HEK293 (cell line): ENCODE data around the gene IGFBP4.
A peak's percentile ranks its signal among the peaks of the same experiment; 100 is the strongest.

Source experiments
- CTCF ChIA-PET: fragments of 350-600 bp; formaldehyde crosslinking; extraction: SDS; loops from one replicate; lab custom pipeline; 2021; ENCODE audit warnings: antibody characterized with exemption; lab: Yijun Ruan, JAX
- POLR2A ChIA-PET: fragments of 300-600 bp; formaldehyde crosslinking; extraction: SDS; loops from one replicate; lab custom pipeline; 2020; ENCODE audit warnings: antibody characterized with exemption, inconsistent platforms; lab: Yijun Ruan, JAX
- H3K27ac ChIP-seq: fragments of 200-500 bp; sonication (Bioruptor generic); 2 replicates; pipeline ENCODE4 v1.5.1; 2014; ENCODE audit warnings: low read depth, low read length, control low read depth, inconsistent platforms; ENCODE audit errors: extremely low read depth
- H3K36me3 ChIP-seq, 2 experiments: fragments of 200-500 bp in 1 of 2; sonication (Bioruptor generic) in 1 of 2; 1 replicate in 1 of 2; 2 replicates in 1 of 2; pipeline ENCODE4 v1.5.1; 2014 to 2017; ENCODE audit warnings: inconsistent platforms in 2 of 2, low read length in 2 of 2; ENCODE audit not compliant: control insufficient read depth in 2 of 2, insufficient read depth in 1 of 2
- H3K4me1 ChIP-seq: fragments of 200-500 bp; sonication (Bioruptor generic); 2 replicates; pipeline ENCODE4 v1.5.1; 2014; ENCODE audit warnings: mild to moderate bottlenecking, low read length, inconsistent platforms; ENCODE audit not compliant: control insufficient read depth, insufficient read depth
- H3K4me3 ChIP-seq: 2 replicates; pipeline ENCODE4 v1.5.1; 2011; ENCODE audit warnings: low read depth, mild to moderate bottlenecking, control low read depth, low read length, moderate library complexity
- H3K9me3 ChIP-seq: fragments of 200-500 bp; sonication (Bioruptor generic); 2 replicates; pipeline ENCODE4 v1.5.1; 2014; ENCODE audit warnings: low read depth, low read length, inconsistent platforms; ENCODE audit not compliant: control insufficient read depth, insufficient read depth
- PATZ1 ChIP-seq: fragments of 450-650 bp; formaldehyde crosslinking; IDR thresholded peaks from 2 replicates; pipeline ENCODE4 v1.5.1; 2016; ENCODE audit warnings: missing biosample characterization, missing genetic modification characterization
- TRIM28 ChIP-seq: IDR thresholded peaks from 2 replicates; pipeline ENCODE4 v1.6.1; 2011; ENCODE audit warnings: low read length, control low read depth, borderline replicate concordance
- ZNF16 ChIP-seq: fragments of 450-650 bp; formaldehyde crosslinking; IDR thresholded peaks from 2 replicates; pipeline ENCODE4 v1.5.1; 2016; ENCODE audit warnings: low read depth, missing biosample characterization, missing genetic modification characterization
- ZNF24 ChIP-seq: fragments of 450-650 bp; formaldehyde crosslinking; IDR thresholded peaks from 2 replicates; pipeline ENCODE4 v1.5.1; 2016; ENCODE audit warnings: missing biosample characterization, missing genetic modification characterization
- ZNF37A ChIP-seq: fragments of 450-650 bp; IDR thresholded peaks from 2 replicates; pipeline ENCODE4 v1.5.1; 2018; ENCODE audit warnings: missing biosample characterization, missing genetic modification characterization
- ZNF518A ChIP-seq: fragments of 450-650 bp; formaldehyde crosslinking; conservative IDR thresholded peaks from 2 replicates; pipeline ENCODE4 v1.5.1; 2016; ENCODE audit warnings: low read depth, missing biosample characterization, missing genetic modification characterization
- ZNF600 ChIP-seq: fragments of 450-650 bp; formaldehyde crosslinking; IDR thresholded peaks from 2 replicates; pipeline ENCODE4 v1.5.1; 2016; ENCODE audit warnings: missing biosample characterization, missing genetic modification characterization
- ZSCAN16 ChIP-seq: fragments of 450-650 bp; formaldehyde crosslinking; IDR thresholded peaks from 2 replicates; pipeline ENCODE4 v1.5.1; 2016; ENCODE audit warnings: missing biosample characterization, missing genetic modification characterization
- TF ChIP-seq, protein P1 (sequence below): fragments of 450-650 bp; formaldehyde crosslinking; conservative IDR thresholded peaks from 2 replicates; pipeline ENCODE4 v1.5.1; 2016; ENCODE audit warnings: low read depth, missing biosample characterization, missing genetic modification characterization

The IGFBP4 gene

DNA sequence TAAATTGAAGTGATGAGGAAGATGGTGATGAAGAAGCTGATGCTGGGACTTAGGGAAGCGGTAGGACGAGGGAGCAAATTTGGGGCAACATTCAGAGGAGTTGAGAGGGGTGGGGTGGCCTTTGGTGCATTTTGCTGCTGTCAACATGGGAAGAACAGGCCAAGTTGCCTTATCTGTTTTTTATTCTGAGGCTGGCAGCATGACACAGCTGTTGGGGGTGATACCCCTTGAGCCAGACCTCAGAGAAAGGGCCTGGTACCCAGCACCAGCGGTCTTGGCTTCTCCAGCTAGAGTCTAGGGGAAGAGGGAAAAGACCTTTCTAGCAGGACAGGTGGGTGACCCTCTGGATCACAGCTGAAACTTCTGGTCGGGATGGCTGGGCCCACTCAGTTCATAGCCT is 4.6 kb downstream of the IGFBP4 start (continued):
- no peak for TF ChIP-seq ZNF518A (tag by site-specific recombination)
- TF ChIP-seq ZNF16 (tag by site-specific recombination), result no peak
- TF ChIP-seq, all 188 proteins: peak for 0

DNA sequence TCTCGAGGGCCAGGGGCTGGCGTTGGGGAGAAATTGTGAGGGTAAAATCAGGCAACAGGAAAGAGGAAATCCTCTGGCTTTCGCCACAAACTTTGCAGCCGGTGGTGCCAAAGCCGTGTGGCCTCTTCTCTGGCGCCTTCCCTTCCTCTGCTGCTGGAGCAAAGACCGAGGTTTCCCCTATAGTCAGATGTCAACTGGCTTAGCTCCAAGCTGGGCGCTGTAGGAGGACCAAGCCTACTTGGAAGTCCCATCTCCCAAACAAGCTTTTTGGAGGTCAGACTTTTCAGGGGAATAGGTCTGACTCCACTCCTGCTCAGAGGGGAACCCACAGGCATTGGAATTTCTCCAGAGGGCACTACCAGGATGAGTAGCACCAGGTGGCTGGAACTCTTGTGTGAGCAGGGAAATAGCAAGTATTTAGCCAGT is 5.0 kb downstream of the IGFBP4 start:
- Histone ChIP-seq H3K4me1 (no peaks in the 10 kb centered on the region; the same call in 1 of the 2 replicates), H3K4me3 (no peak overlapping the region), H3K27ac (no peak overlapping the region), H3K9me3 (no peaks in the 10 kb centered on the region), H3K36me3 (no peaks in the 10 kb centered on the region)
- ChIA-PET CTCF (interaction anchor here (0.5 to 7.2 kb wide), 13 partner anchors 9 to 1524 kb away, joined by 3 to 58 read pairs (median 5); no protein-coding TSS in a partner anchor), POLR2A (no interaction called here)
- no peak for TF ChIP-seq ZNF37A (tag by site-specific recombination)
- TF ChIP-seq ZNF24 (tag by site-specific recombination), result no peak
- TF ChIP-seq ZSCAN16 (tag by site-specific recombination), result no peak
- TF ChIP-seq, protein P1, sequence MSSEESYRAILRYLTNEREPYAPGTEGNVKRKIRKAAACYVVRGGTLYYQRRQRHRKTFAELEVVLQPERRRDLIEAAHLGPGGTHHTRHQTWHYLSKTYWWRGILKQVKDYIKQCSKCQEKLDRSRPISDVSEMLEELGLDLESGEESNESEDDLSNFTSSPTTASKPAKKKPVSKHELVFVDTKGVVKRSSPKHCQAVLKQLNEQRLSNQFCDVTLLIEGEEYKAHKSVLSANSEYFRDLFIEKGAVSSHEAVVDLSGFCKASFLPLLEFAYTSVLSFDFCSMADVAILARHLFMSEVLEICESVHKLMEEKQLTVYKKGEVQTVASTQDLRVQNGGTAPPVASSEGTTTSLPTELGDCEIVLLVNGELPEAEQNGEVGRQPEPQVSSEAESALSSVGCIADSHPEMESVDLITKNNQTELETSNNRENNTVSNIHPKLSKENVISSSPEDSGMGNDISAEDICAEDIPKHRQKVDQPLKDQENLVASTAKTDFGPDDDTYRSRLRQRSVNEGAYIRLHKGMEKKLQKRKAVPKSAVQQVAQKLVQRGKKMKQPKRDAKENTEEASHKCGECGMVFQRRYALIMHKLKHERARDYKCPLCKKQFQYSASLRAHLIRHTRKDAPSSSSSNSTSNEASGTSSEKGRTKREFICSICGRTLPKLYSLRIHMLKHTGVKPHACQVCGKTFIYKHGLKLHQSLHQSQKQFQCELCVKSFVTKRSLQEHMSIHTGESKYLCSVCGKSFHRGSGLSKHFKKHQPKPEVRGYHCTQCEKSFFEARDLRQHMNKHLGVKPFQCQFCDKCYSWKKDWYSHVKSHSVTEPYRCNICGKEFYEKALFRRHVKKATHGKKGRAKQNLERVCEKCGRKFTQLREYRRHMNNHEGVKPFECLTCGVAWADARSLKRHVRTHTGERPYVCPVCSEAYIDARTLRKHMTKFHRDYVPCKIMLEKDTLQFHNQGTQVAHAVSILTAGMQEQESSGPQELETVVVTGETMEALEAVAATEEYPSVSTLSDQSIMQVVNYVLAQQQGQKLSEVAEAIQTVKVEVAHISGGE (tag by site-specific recombination), result no peak
- TF ChIP-seq TRIM28, result no peak

DNA sequence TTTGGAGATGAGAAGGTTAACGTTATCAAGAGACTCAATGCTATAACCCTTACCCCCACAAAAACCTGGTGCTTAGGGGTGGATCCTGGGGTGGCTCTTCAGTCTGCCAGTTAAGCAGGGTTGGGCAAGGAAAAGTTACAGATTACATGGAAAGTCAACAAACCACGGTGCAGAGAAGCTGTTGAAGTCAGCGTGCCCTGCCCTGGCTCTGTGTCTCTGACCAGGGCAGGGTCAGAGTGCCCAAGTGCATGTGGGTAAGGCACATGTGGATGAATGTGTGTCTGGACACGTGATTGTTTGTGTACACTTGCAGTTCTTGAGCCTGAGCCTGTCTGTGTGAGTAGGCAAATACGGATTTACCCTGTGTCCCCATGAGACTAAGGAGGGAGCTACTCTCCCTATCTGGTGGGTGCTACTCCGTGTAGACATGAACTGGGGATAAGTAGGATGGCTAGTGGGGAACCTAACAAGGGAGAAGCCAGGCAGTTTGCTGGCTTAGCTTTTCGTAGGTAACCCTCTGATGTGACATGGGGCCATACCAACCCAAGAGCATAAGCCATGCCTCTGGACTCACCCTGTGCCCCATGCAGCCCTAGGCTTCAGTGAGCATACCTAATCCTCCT is 5.5 kb downstream of the IGFBP4 start:
- Histone ChIP-seq H3K36me3 (peaks cover 0 to 4% of the 10 kb centered on the region in 2 experiments; a peak in 1 of 3 replicates), H3K9me3 (no peaks in the 10 kb centered on the region), H3K4me3 (no peak overlapping the region), H3K27ac (no peak overlapping the region), H3K4me1 (no peaks in the 10 kb centered on the region)
- ChIA-PET CTCF (interaction anchor here (0.5 to 7.2 kb wide), 19 partner anchors 9 to 1524 kb away, joined by 3 to 58 read pairs (median 4); partner anchors contain the start of gene TNS4), POLR2A (interaction anchor here (0.6 to 2.4 kb wide), 2 partner anchors 18 to 31 kb away, joined by 3 to 10 read pairs; partner anchors contain the start of gene TOP2A)
- no peak for TF ChIP-seq PATZ1 (tag by site-specific recombination)
- 0 out of 2 replicates have a peak, but pooled peaks have one; percentile 14 for TF ChIP-seq ZNF600 (tag by site-specific recombination)
